Measurements from ENCODE around the gene TESPA1.
"Not testable (repeated sequence)": the region's sequence is repeated elsewhere in the genome, so short reads cannot be mapped to it uniquely, and the experiment has no call there.

TESPA1 gene

GRCh38 chr12:54954228-54954627, 30.3 kb downstream of the TESPA1 start:
- in situ Hi-C loops (cut with MboI; ENCODE audit: low sequenced_read_pairs): loop anchor here (25.0 kb wide), 1 partner anchor 217 kb away; no protein-coding TSS in a partner anchor

GRCh38 chr12:54950071-54950727, 34.4 kb downstream of the TESPA1 start:
- in situ Hi-C loops (cut with MboI; ENCODE audit: low sequenced_read_pairs): loop anchor here (25.0 kb wide), 1 partner anchor 213 kb away; no protein-coding TSS in a partner anchor

- in situ Hi-C loops (cut with MboI; ENCODE audit: low sequenced_read_pairs): no loop called here
Observed at GRCh38 chr12:54949073-54949711, 35.4 kb downstream of the TESPA1 start.

GRCh38 chr12:54948171-54948570, 36.4 kb downstream of the TESPA1 start:
- in situ Hi-C loops (cut with MboI; ENCODE audit: low sequenced_read_pairs): no loop called here

- in situ Hi-C loops (cut with MboI; ENCODE audit: low sequenced_read_pairs): no loop called here
Observed at GRCh38 chr12:54945082-54945481, 39.5 kb downstream of the TESPA1 start.

- in situ Hi-C loops (cut with MboI; ENCODE audit: low sequenced_read_pairs): not testable (repeated sequence)
Observed at GRCh38 chr12:54943292-54943691, 41.3 kb downstream of the TESPA1 start.

GRCh38 chr12:54941659-54942058, 42.9 kb downstream of the TESPA1 start:
- in situ Hi-C loops (cut with MboI; ENCODE audit: low sequenced_read_pairs): no loop called here

- in situ Hi-C loops (cut with MboI; ENCODE audit: low sequenced_read_pairs): no loop called here
Observed at GRCh38 chr12:54940727-54941315, 43.7 kb downstream of the TESPA1 start.

GRCh38 chr12:54937929-54938328, 46.6 kb downstream of the TESPA1 start:
- in situ Hi-C loops (cut with MboI; ENCODE audit: low sequenced_read_pairs): no loop called here

GRCh38 chr12:54937376-54937775, 47.2 kb downstream of the TESPA1 start:
- in situ Hi-C loops (cut with MboI; ENCODE audit: low sequenced_read_pairs): no loop called here

- in situ Hi-C loops (cut with MboI; ENCODE audit: low sequenced_read_pairs): no loop called here
Observed at GRCh38 chr12:54936736-54937135, 47.8 kb downstream of the TESPA1 start.

GRCh38 chr12:54935235-54935951, 49.2 kb downstream of the TESPA1 start:
- in situ Hi-C loops (cut with MboI; ENCODE audit: low sequenced_read_pairs): no loop called here

- in situ Hi-C loops (cut with MboI; ENCODE audit: low sequenced_read_pairs): no loop called here
Observed at GRCh38 chr12:54934419-54934818, 50.1 kb downstream of the TESPA1 start.

- in situ Hi-C loops (cut with MboI; ENCODE audit: low sequenced_read_pairs): no loop called here
Observed at GRCh38 chr12:54933376-54933775, 51.2 kb downstream of the TESPA1 start.

GRCh38 chr12:54932691-54933090, 51.9 kb downstream of the TESPA1 start:
- in situ Hi-C loops (cut with MboI; ENCODE audit: low sequenced_read_pairs): no loop called here

- in situ Hi-C loops (cut with MboI; ENCODE audit: low sequenced_read_pairs): no loop called here
Observed at GRCh38 chr12:54932038-54932437, 52.5 kb downstream of the TESPA1 start.

- in situ Hi-C loops (cut with MboI; ENCODE audit: low sequenced_read_pairs): no loop called here
Observed at GRCh38 chr12:54929998-54930397, 54.6 kb downstream of the TESPA1 start.

GRCh38 chr12:54926246-54926645, 58.3 kb downstream of the TESPA1 start:
- in situ Hi-C loops (cut with MboI; ENCODE audit: low sequenced_read_pairs): no loop called here

- in situ Hi-C loops (cut with MboI; ENCODE audit: low sequenced_read_pairs): no loop called here
Observed at GRCh38 chr12:54924972-54925707, 59.4 kb downstream of the TESPA1 start.

GRCh38 chr12:54917001-54917488, 67.5 kb downstream of the TESPA1 start:
- in situ Hi-C loops (cut with MboI; ENCODE audit: low sequenced_read_pairs): no loop called here

Data from HL-60/S4 (cell line).